Measurements from ENCODE around the gene PFN3.
"Not testable (repeated sequence)": the region's sequence is repeated elsewhere in the genome, so short reads cannot be mapped to it uniquely, and the experiment has no call there.

PFN3 gene

GRCh38 chr5:177425196-177425800 is 24.8 kb upstream of the PFN3 start:
- no peak for DNase-seq (ENCODE audit: low spot score)

GRCh38 chr5:177423671-177424070 is 23.2 kb upstream of the PFN3 start:
- no peak for DNase-seq (ENCODE audit: low spot score)

- no peak for DNase-seq (ENCODE audit: low spot score)
These were observed 20.8 kb upstream of the PFN3 start for GRCh38 chr5:177421062-177421798.

GRCh38 chr5:177420472-177420871 is 20.0 kb upstream of the PFN3 start:
- not testable (repeated sequence) for DNase-seq (ENCODE audit: low spot score)

GRCh38 chr5:177419046-177419445 is 18.6 kb upstream of the PFN3 start:
- DNase-seq (ENCODE audit: low spot score), result no peak

- DNase-seq (ENCODE audit: low spot score), result not testable (repeated sequence)
These were observed 16.6 kb upstream of the PFN3 start for GRCh38 chr5:177417081-177417480.

GRCh38 chr5:177414481-177414880 is 14.0 kb upstream of the PFN3 start:
- DNase-seq (ENCODE audit: low spot score), result no peak

GRCh38 chr5:177412603-177413233 is 12.3 kb upstream of the PFN3 start:
- DNase-seq (ENCODE audit: low spot score), result peak; percentile 18

GRCh38 chr5:177410575-177410974 is 10.1 kb upstream of the PFN3 start:
- no peak for DNase-seq (ENCODE audit: low spot score)

- DNase-seq (ENCODE audit: low spot score), result no peak
These were observed 8.8 kb upstream of the PFN3 start, which contains the start of gene F12 for GRCh38 chr5:177409043-177409801. Gene F12 (minus strand): TSS chr5:177409564. CDS start chr5:177409527, 37 bp downstream.

- DNase-seq (ENCODE audit: low spot score), result no peak
These were observed 5.3 kb upstream of the PFN3 start for GRCh38 chr5:177405805-177406204.

- no peak for DNase-seq (ENCODE audit: low spot score)
These were observed 4.9 kb upstream of the PFN3 start for GRCh38 chr5:177405312-177405711.

GRCh38 chr5:177404641-177405179 is 4.2 kb upstream of the PFN3 start:
- DNase-seq (ENCODE audit: low spot score), result no peak

GRCh38 chr5:177403792-177404640 is 3.6 kb upstream of the PFN3 start:
- peak; percentile 82 for DNase-seq (ENCODE audit: low spot score)

- DNase-seq (ENCODE audit: low spot score), result peak; percentile 17
These were observed 2.8 kb upstream of the PFN3 start for GRCh38 chr5:177403102-177403791.

- DNase-seq (ENCODE audit: low spot score), result peak; percentile 62
These were observed 2.0 kb upstream of the PFN3 start for GRCh38 chr5:177402271-177403043.

GRCh38 chr5:177397875-177398390 is 2.5 kb downstream of the PFN3 start:
- DNase-seq (ENCODE audit: low spot score), result no peak

- no peak for DNase-seq (ENCODE audit: low spot score)
These were observed 3.7 kb downstream of the PFN3 start for GRCh38 chr5:177396807-177397206.

GRCh38 chr5:177396078-177396477 is 4.4 kb downstream of the PFN3 start:
- DNase-seq (ENCODE audit: low spot score), result no peak

- no peak for DNase-seq (ENCODE audit: low spot score)
These were observed 6.5 kb downstream of the PFN3 start for GRCh38 chr5:177393990-177394389.
